Measurements from ENCODE around the gene LDHAL6A. TPM values are rescaled to one million over a fixed set of nuclear protein-coding genes. Genes with fewer than 3 reads are reported as not detected.

Gene LDHAL6A
- total RNA-seq, 1 experiment from 2014 or later = not detected

- no peak overlapping the region for H2BK12ac ChIP-seq (ENCODE audit: insufficient read length, low read depth, low read length)
- no peak overlapping the region for H3K4me3 Mint-ChIP-seq
Measured at GRCh38 chr11:18472587-18472986, 16.9 kb downstream of the LDHAL6A start.

More at GRCh38 chr11:18472587-18472986, 16.9 kb downstream of the LDHAL6A start:
- no peak overlapping the region for H3K18ac ChIP-seq (ENCODE audit: insufficient read length, low read depth, low read length)
- no peak overlapping the region for H3K27ac ChIP-seq (ENCODE audit: insufficient read length, low read depth, low read length)
- no peak overlapping the region for H2BK15ac ChIP-seq (ENCODE audit: low read depth, low read length)
- no peaks in the 10 kb centered on the region for H3K79me1 ChIP-seq (ENCODE audit: insufficient read depth, low read depth, low read length, poor library complexity, severe bottlenecking)
- H3K4ac ChIP-seq (ENCODE audit: low read depth, low read length) = no peak overlapping the region
- H3K27me3 ChIP-seq (ENCODE audit: insufficient read depth, low read length) = no peaks in the 10 kb centered on the region
- H3K23ac ChIP-seq (ENCODE audit: insufficient read length, low read depth, low read length) = no peak overlapping the region
- no peak overlapping the region for H2BK120ac ChIP-seq (ENCODE audit: low read depth, low read length, poor library complexity, severe bottlenecking)
- H3K4me1 Mint-ChIP-seq = no peaks in the 10 kb centered on the region
- no peaks in the 10 kb centered on the region for H3K9me3 ChIP-seq (ENCODE audit: control insufficient read depth, low read depth, low read length)
- no peak overlapping the region for H3T11ph ChIP-seq (ENCODE audit: low read length)
- H3K4me1 ChIP-seq (ENCODE audit: insufficient read depth, low read length) = no peaks in the 10 kb centered on the region
- H3K79me2 ChIP-seq (ENCODE audit: insufficient read depth, low read length) = no peaks in the 10 kb centered on the region
- no peak overlapping the region for H3K56ac ChIP-seq (ENCODE audit: insufficient read length, low read depth, low read length)
- H4K91ac ChIP-seq (ENCODE audit: insufficient read length, low read depth, low read length) = no peak overlapping the region
- no peak overlapping the region for H3K27ac Mint-ChIP-seq
- H4K8ac ChIP-seq (replicated peaks; ENCODE audit: insufficient read length, low read depth, low read length) = no peak overlapping the region
- DNase-seq = no peak
- no peak overlapping the region for H3K9ac ChIP-seq (ENCODE audit: extremely low read depth, insufficient read length, low read length)
- H3K14ac ChIP-seq (ENCODE audit: insufficient read depth, low read length) = no peak overlapping the region
- H3K9me3 Mint-ChIP-seq = no peaks in the 10 kb centered on the region
- H3K4me2 ChIP-seq (ENCODE audit: insufficient read depth, insufficient read length, low read length) = no peak overlapping the region
- H3K36me3 Mint-ChIP-seq (ENCODE audit: insufficient read depth in 1 of 3, low read depth in 3 of 3) = peaks cover under 1 to 13% (median 7%) of the 10 kb centered on the region in 3 experiments; a peak in 5 of 7 replicates
- H2AK5ac ChIP-seq (ENCODE audit: insufficient read length, low read length) = no peak overlapping the region
- no peaks in the 10 kb centered on the region for H4K20me1 ChIP-seq (ENCODE audit: control insufficient read depth, insufficient read depth, insufficient read length)
- H4K5ac ChIP-seq (ENCODE audit: insufficient read length, low read depth, low read length) = no peak overlapping the region
- no peak overlapping the region for H2BK5ac ChIP-seq (ENCODE audit: insufficient read length, low read length)
- no peaks in the 10 kb centered on the region for H3K27me3 Mint-ChIP-seq (ENCODE audit: low read depth)
- no peaks in the 10 kb centered on the region for H3K23me2 ChIP-seq (ENCODE audit: insufficient read length, low read depth, low read length, poor library complexity, severe bottlenecking)
- no peak overlapping the region for H2AFZ ChIP-seq (ENCODE audit: low read length)
- no peak for TF ChIP-seq CTCF (conservative IDR thresholded peaks at IDR 0.05)
- no peak overlapping the region for H2BK20ac ChIP-seq (ENCODE audit: low read depth, low read length, poor library complexity, severe bottlenecking)
